UCSD-AML1 (cell line): ENCODE data around the gene ESF1.
"Not testable (repeated sequence)": the region's sequence is repeated elsewhere in the genome, so short reads cannot be mapped to it uniquely, and the experiment has no call there.

Experiments used
- DNase-seq: peaks from one replicate; lab custom pipeline; 2025; ENCODE audit not compliant: unreplicated experiment; lab: John Stamatoyannopoulos, UW

ESF1 gene

DNA sequence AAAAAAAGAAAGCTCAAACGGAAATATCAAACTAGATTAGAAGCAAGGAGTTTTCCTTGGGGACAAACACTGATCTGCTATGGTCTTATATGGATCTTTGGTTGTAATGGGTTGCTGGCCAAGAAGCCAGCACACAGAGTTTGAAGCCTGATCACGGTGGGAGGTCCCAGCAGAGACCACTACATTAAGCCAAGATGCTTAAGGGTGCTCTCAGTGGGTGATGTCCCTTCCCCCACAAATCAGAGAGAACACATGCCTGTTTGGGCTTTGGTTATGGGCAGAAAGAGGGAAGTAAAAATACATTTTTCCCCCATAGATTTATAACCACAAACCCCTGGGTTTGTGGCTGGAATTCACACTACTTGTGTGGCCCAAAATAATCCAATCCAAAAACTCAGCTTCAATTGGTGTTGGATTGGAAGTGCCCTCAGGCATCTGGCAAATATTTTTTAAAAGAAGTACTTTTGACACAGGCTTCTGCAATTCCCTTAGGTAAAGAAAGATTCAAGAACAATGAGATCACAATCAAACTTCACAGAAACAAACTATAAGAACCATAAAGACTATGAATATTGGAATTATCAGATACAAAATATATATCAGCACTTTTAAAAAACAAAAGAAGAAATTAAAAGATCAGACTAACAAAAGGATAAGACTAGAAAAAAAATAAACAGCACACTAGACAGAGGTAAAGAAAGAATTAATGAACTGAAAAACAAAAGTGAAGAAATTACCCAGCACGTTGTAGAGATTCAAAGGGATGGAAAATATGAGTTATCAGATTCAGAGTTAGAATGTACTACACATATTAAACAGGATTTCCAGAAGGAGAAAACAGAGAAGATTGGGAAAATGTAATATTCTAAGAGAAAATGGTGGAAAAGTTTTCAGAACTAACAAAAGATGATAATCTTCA lies 44.7 kb downstream of the ESF1 start:
- no peak for DNase-seq

DNA sequence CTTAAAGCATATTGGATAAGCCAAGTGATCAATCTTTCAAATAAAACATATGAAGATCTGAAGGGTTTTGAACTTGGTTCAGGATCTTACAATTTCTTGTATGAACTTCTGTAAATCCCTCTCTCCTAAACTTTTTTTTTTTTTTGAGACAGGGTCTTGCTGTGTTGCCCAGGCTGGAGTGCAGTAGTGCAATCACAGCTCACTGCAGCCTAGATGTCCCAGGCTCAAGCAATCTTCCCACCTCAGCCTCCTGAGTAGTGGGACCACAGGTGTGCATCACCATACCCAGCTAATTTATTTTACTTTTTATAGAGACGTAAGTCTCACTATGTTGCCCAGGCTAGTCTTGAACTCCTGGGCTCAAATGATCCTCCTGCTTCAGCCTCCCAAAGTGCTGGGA lies 46.5 kb downstream of the ESF1 start:
- DNase-seq: not testable (repeated sequence)

DNA sequence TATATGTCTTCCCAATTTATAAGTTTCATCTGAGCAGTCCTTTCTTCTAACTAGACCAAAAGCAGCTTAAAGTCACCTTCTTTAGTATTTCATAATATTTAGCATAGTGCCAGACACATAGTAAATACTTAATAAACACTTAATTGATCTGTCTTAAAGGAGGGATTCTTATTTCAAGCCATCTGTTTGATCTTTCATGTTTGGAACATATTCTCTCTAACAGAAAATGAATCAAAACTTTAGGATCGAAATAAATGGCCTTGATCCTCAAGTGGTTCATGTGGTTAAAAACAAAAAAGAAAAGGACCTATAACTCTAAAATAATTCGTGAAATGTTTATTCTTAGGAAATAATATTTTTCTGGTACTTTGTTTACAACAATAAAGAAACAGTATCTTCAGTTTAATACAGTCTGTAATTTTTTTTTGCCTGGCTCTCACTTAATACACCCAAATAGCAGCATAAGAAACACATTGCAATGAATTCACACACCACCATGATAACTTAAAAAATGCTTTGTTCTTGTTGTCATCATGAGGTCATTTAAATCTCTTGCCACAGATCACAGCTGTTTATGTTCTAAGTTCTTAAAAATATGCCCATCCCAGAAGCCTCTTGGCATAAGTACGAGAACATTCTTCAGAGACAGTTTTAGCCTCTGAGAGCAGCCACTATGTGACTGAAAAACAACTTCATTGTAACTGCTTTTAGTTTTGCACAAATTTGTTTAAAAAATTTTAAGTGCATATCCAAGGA lies 48.1 kb downstream of the ESF1 start:
- no peak for DNase-seq

DNA sequence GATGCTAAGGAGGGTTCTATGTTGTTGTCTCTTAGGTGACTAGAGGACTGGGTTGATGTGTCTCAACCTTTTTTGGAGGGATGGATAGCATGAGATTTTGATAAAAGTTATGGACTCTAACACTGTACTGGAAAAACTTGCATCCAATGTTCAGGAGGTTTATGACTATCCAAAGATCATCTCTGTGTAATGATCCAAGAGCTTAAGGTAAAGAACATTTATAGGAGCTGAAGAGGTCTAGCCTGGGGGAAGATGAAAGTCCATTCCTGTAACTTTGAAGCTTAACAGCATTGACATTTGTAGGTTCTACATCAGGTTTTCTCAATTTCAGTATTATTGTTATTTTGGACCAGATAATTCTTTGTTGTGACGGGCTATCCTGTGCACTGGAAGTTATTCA lies 48.9 kb downstream of the ESF1 start:
- no peak for DNase-seq

DNA sequence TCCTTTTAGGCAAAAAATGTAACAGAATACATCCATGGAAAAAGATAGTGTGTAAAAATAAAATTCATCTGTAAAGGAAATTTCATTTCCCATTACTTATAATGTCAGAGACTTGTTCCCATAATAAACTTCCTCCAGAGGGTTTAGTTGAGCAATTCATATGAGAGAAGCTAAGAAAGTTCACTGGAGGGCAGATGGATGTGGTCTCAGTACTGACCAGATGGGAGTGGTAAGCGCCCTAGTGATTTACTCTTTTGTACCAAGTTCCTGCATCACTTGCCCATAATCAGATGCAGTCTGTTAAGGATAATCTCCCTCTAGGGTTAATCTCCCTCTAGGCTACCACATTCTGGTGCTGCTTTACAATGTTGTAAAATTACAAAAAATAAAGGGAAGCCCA lies 61.7 kb downstream of the ESF1 start:
- no peak for DNase-seq

DNA sequence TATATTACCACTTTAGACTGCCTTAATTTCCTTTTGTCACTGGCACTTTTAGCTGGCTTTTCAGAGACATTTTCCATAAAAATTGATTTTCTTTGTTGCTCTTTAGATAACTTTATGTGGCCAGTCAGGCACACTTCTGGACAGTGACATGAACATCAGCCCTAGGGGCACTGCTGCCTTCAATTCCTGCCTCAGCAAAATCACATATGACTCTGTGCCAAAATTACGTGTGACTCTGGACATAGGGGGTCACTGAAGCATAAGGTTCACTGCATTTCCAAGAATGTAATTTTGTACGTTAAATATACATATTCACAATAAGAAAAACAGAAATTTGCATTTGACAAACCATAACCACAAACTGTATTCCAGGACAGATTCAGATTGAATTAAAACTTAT lies 66.5 kb downstream of the ESF1 start:
- no peak for DNase-seq

DNA sequence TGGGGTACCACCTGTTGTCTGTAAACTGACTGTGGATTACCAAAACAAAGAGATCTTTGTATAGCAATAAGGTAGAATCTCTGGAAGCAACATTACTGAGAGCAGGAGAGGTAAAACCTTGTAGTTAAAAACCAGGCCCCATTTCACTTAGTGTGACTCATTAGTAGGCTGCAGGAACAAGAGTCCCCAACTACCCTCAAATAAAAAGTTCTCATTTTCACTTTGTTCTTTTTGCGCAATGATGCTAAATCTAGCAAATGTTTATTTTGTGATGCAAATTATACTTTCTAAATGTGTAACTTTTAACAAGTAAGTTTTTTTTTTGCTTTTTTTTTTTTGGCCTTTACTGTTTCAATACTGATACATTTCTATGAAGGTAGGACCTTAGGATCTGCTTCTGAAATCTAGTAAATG lies 67.1 kb downstream of the ESF1 start:
- no peak for DNase-seq

DNA sequence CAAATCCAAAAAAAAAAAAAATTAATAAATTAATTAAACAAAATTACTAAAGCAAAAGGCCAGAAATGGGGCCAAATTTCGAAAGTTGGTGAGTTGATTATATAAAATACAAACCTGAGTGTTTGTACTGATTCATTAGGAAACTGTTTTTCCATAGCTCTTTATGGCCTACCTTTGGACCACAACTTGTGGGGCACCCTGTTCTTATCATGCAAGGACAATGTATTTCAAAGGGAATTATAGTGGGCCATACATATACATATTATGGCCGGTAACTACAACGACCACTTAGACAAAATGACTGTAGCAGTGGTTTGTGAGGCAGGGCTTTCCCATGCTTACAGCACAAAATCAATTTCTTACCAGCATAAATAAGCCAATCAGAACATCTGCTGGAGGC lies 69.5 kb downstream of the ESF1 start:
- no peak for DNase-seq

DNA sequence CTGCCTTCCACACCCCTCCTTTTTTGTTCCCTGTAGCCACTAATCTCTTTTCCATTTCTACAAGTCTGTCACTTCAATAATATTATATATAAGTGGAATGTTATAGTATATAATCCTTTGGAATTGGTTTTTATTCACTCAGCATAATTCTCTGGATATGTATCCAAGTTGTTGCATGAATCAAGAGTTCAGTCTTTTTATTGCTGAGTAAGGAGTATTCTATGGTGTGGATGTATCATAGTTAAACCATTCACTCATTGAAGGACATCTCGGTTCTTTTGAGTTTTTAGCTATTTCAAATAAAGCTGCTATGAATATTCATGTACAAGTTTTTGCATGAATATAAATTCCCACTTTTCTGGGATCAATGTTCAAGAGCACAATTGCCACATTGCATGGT lies 76.5 kb downstream of the ESF1 start:
- no peak for DNase-seq

DNA sequence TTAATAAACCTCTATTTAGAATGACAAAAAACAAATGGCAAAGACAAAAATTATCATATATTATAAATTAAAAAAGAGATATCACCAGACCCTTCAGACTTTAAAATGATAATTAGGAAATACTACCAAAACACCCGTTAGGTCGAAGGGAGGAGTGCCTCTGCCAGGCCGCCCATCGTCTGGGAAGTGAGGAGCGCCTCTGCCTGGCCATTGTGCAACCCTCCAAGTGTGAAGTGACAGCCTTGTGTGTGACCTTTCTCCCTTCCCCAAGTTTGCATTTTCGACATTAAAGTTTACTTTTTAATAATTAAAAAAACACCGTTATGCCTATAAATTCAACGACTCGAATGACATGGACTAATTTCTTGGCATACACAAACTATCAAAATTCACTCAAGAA lies 81.5 kb downstream of the ESF1 start:
- DNase-seq: no peak

DNA sequence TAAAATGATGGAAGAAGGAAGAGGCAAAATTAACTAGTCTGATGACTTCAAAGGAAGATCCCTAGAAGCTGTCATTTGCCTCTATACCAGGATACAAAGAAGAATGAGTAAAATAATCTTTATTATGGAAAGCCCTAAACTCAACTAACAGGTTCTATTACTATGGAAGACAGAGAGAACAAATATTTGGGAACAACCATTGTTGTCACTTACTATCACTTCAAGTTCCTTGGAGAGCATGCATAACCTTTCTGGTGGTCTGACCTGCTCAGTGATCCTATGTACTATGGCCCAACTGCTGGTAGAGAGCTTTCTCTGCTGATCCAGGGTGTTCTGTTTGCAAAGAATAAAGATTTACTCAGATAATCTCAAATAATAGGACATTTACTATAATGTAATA lies 83.2 kb downstream of the ESF1 start:
- DNase-seq: no peak

DNA sequence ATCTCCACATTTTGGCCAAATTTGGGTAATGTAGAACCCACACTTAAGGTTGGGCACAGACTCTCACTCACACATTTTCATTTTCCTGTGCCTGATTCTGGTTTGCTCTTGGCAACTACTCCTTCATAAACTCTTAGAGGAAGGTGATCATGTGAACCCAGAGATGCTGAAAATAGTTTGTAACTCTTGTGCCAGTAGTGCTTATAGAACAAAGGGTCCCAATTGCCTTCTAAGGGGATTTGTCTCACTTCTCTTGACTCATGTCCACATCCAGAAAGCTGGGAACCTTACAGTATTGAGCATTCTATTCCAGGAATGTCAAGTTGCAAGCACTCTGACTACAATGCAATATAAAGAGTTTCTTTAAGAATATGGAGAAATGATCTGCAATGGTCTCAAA lies 84.0 kb downstream of the ESF1 start:
- DNase-seq: no peak

DNA sequence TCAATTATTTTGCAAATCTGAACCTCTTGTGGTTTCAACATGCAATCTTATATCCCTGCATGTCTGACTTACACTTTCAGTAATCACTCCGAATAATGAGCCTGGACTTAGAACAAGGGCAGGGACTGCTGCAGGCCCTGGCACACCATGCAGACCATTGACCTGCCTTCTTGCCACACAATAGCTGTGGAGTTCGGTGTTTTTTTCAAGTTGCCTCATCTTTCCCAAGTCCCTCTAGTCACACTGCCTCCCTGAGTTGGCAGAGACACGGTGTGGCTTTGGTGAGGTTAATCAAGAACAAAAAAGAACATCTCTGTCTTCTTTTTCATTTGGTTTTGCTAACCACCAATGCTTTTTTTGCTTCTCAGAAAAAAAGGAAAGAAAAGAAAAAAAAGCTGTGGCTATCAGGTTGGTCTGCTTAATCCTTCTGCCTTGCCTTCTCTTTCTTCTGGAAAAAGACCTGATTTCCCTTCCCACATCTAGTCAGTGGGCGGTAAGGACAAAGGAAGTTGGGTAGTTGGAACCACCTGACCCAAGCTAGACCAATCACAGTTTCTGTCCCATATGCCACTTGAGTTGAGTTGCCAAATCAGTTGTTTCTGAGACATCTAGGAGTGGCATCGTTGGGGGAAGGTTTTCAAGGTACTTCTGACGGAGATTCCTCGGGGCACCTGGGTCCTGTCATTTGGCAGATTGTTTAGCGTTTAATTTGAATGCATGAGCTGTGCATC lies 90.1 kb downstream of the ESF1 start:
- DNase-seq: no peak

DNA sequence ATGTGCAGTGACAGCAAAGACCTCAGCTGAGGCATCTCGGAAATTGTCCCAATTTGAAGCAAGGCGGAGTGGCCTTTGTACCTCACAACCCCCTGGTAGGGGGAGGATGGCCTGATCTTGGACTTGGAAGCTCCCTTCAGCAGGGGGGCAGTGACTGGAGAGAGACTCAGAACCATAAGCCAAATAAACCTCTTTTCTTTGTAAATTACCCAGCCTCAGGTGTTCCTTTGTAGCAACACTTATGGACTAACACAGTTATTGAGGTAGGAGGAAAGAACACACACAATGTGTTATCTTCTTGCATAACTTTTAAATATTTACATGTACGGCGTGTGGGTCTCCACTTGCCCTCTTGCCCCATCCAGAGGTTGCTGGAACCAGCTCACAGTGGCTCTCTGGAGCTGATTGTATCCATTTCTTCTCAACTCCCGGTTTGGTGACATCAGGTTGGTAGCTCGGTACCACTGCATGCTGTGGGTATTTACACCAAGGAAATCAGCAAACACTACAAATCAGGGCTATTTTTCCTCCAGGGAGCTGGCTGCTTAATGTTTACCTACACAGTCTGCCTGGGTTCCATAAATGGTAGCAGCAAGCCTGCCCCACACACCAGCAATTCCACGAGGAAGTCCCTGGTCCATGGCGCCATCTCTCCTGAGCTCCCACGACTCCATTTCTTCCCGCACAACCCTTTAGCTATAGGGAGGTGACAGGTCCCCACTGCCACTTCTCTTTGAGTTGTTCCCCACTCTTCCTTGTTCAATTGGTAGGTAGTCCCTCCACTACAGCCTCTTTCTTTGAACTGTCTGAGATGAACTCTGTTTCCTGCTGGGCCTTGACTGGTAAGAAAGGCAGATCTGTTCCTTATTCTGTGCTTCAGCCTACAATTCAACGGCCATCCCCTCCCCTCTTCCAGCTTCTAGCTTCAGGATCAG lies 91.7 kb downstream of the ESF1 start:
- no peak for DNase-seq

DNA sequence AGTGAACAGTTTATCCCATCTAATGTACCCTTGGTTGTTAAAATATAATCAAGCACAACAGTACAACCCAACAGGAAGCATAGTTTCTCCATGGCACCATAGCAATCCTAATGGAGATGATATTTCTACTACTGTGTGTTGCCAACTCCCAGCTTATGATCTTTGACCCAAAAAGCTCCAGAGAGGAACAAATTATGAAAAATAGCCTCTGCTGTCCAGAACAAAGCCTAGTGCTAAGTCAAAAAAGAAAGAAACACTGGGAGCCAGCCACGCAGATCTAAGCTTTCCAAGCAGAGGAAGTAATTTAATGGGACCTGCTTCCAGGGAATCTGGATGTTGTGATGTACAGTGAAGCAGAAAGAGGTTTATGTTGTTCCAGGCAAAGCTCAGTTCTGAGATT lies 93.8 kb downstream of the ESF1 start:
- no peak for DNase-seq

DNA sequence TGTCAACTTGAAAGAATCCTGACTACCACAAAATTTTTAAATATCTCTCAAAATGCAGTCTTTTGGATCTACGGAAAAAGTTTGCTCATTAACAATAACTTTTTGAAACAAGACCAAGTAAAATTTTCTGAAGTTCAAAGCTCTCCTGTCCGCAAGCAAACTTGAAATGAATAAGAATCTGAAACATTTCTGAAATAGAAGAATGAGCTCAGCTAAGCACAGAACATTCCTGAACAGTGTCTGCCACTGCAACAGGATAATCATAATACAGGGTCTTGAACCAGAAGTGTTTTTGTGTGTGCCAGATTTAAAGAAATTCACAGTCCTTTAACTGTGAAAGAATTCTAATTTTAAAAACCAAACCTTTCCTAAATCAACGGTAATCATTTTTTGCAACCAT lies 96.9 kb downstream of the ESF1 start:
- no peak for DNase-seq

DNA sequence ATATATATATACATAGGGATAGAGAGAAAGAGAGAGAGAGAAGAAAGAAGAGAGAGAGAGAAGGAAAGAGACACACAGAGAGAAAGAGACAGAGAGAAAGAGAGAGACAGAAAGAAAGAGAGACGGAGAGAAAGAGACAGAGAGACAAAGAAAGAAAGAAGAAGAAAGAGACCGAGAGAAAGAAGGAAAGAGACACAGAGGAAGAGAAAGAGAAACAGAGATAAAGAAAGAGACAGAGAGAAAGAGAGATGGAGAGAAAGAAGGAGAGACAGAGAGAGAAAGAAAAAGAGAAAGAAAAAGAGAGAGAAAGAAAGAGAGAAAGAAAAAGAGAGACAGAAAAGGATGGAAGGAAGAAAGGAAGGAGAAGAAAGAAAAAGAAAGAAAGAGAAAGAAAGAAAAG lies 99.1 kb downstream of the ESF1 start:
- no peak for DNase-seq

DNA sequence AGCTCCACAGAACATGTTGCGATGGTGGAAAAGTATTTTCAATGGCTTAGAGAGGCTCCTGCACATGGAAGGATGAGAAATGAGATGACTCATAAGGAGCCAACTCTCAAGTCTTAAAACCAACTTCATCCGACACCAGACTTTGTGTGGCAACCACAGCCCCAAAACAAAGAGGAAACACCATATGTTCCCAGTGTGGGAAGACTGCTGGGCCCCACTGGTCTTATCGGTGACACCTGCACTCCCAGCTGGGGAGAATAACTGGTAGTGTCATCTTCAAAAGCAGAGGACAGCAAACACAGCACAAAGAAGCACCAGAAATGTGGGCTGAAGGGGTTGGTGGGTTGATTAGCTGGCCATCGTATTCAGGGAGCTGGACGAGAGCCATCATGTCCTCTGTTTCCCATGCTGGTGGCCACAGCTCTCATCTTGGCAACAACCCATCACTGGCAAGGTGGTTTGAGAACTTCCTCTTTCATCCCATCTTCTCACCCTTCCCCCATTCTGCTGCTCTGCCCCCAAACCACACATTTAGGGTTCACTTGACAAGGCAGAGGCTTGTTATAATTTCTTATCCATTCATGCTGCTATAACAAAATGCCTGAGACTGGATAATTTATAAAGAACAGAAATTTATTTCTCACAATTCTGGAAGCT lies 100.0 kb downstream of the ESF1 start:
- no peak for DNase-seq

DNA sequence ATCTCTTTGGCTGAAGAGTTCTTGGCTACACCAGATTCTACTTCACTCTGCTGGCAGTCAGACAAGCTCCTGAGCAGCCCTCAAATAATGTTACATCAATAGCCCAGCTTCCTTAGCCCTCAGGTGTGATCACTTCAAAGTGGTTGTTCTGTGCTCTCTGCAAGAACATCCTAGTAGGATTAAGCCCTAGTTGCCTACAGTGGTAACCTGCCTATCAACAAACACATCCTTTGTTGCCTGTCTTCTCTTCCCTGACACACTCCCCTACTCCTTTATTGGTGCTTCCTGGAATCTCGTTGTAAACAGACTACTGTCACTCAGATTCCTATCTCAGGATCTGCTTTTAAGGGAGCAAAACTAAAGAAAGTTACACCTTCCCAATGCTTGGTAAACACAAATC lies 100.9 kb downstream of the ESF1 start:
- DNase-seq: no peak
